DMS 273 treated with DMSO at 0.1 percent for 48 hours (cell line): Measurements from ENCODE around the gene AGK.

ENCODE experiments used
- DNase-seq: peaks from one replicate; lab custom pipeline; 2025; lab: John Stamatoyannopoulos, UW

AGK gene, protein sequence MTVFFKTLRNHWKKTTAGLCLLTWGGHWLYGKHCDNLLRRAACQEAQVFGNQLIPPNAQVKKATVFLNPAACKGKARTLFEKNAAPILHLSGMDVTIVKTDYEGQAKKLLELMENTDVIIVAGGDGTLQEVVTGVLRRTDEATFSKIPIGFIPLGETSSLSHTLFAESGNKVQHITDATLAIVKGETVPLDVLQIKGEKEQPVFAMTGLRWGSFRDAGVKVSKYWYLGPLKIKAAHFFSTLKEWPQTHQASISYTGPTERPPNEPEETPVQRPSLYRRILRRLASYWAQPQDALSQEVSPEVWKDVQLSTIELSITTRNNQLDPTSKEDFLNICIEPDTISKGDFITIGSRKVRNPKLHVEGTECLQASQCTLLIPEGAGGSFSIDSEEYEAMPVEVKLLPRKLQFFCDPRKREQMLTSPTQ

DNA sequence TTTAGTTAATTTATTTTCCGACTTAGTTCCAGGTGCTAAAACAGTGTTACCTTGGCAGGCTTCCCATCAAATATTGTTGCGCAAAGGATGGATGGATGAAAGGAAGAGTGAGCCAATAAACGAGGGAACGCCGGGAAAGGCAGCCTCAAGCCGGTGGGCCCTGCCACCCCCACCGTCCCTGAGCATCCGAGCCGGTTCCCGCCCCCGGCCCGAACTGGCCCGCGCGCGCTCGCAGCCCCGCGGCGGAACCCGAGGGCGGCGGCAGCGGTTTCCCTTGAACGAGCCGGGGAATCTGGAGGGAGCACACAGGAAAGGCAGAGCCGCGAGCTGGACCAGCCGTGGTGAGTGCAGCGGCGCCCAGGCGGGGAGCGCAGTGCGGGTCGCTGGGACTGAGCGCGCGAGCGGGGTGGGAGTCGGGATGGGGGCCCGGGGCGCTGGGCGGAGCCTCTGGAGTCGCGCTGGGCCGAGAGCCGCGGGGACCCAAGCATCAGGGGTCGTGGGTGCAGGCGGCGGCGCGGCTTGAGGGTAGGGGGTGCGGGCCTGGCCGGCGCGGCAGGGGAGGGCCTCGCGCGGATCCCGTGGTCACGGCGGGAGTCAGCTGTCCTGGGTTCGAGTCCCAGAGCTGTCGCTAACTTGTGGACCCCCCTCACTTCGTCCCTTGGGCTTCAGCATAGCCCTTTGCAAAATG is at the start of gene AGK:
TSS of gene AGK (plus strand) at position 317 of the 688 bp plus-strand sequence. CDS start 4,057 bp downstream, outside the sequence.
- peak; percentile 69 for DNase-seq

DNA sequence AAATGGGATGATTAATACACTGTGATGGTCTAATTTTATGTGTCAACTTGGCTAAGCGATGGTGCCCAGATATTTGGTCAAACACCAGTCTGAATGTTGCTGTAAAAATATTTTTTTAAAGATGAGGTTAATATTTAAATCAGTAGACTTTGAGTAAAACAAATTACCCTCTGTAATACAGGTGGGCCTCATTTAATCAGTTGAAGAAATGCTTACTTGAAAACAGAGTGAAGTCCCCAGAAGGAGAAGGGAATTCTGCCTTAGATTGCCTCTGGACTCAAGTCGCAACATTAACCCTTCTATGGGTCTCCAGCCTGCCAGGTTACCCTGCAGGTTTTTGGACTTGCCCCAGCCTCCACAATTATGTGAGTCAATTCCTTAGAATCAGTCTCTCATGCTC is 49.8 kb upstream of the AGK start:
- DNase-seq: no peak

DNA sequence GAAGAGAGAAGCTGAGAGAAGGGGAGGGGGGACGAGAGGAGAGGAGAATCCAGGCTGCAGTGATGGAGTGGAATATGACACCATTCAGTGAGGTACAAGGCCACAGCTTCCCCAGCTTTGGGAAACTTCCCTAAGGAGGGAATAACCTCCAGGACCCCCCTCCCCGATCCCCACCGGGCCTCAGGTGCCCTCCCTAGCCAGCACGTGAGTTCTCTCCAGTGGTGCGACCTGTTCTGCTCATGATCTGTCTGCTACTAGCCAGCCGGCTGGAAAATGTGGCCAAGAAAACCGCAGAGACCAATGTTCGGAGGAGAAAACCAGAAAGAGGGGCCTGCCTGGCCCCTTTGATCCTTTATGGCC is 39.9 kb upstream of the AGK start:
- DNase-seq: no peak

DNA sequence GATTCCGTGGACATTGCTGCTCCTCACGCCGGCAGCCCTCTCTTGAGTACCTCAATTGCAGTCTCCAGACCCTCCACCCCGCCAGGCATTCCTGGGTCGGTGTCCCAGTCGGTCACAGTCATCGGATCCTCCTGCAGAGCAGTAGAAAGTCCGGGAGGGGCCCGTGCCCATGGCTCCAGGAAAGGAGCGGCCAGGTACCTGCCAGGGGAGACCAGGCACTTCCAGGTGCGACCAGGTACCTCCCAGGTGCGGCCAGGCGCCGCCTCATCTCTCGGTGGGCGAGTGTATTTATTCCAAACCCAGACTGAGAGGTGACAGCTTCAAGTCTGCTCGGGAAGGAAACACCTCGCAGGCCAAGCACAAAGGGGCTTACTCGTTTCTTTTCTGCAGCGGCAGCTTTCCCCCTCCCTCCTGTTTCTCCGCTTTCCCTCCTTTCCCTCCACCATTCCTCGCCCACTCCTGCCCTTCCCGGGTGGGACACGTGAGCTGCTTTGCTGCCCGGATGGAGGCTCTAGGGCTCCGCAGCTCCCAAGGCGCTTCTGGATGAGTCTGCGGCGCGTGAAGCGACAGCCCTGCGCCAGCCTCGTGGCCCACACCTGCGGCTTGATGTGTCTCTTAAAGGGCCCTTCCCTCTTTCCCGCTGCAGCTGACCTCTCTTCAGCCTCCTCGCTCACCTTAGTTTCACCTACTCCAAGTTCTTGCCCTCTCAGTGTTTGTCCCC is 39.4 kb upstream of the AGK start:
- no peak for DNase-seq

DNA sequence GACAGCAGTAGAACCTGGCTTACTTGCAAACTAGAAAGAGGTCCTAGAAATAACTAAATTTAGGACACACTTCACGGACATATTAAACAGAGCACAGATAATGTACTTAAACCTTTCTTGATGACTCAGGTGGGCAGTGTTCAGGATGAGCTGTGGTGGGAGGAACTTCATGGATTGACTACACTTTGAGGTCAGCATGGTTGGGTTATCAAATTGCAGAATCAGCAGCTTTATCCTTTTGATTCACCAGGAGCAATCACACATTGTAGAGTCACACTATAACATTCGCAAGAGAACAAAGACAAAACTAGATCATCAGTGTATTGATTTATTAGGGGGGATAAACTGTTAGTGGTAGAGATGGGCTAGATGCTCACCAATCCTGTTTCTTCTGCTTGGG is 38.6 kb upstream of the AGK start:
- no peak for DNase-seq

DNA sequence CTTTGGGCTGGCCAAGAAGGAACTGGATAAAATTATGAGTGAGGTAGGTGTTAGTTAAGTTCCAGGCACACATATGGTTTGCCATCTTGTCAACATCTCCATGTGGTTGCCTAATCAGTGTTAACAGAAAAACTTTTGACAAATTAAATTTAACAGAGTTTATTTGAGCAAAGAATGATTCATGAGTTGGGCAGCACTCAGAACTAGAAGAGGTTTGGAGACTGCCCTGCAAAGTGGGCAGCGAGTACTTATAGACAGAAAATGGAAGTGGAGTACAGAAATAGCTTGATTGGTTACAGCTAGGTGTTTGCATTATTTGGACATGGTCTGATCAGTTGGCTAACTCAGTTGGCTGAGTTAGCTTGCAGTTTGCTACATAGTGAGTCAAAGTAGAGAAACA is 37.5 kb upstream of the AGK start:
- no peak for DNase-seq

DNA sequence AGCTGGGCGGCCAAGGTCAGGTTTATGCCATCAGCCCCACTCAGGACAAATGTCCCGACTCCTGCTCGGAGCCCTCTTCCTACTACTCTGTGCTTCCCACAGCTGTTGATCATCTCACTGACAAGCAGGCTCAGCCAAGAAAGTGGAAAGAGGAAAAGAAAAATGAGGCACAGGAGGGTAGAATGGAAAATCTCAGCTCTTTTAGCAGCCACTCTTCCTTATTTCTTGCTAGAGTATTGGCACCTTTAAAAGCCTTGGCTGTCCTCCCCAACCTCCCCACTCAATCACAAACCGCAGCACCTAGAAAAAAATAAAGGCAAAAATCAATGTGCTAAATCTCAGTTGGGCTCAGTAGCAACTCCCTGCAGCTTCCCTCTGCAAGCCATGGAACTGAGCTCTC is 35.3 kb upstream of the AGK start:
- DNase-seq: no peak

DNA sequence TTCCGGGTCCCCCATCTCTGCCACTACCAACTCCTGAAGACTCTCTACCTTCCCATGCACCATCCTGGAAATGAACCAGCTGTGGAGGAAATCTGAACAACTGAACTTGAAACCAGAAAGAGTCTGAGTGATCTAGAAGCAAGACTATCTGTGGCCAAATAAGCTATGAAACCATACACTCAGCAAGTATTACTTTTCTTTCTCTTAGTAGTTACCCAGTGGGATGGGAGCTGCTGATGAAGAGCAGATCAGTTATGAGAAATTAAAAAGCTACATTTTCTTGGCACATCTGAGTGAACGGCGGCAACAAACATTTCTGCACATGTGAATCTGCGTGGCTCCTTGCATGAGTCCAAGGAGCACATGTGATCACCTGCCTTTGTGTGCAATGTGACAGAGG is 31.6 kb upstream of the AGK start:
- no peak for DNase-seq

DNA sequence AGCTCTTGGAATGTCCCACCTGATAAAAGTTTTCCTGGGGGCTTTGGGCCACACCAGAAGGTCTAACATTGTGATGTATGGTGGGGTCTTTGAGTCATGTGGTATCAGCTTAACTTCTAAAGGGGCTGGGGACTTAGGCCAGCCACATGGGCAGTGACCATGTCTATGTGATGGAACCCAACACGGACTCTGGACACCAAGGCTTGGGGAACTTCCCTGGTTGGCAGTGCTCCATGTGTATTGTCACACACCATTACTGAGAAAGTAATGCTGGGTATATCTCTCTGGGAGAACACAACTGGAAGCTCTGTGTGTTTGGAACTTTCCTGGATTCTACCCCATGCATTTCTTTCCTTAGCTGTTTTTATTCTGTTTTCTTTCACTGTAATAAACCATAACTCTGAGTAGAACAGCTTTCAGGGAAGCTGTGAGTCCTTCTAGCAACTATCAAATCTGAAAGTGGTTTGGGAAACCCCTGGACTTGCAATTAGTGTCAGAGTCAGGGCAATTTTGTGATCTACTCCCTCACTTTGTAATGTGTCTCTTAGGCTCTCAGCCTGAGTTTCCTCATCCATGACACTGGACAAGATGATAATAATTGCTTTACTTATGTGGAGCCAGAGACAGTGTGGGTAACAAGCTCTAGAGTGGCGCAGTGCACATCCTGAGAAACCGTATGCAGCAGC is 28.4 kb upstream of the AGK start:
- DNase-seq: no peak

DNA sequence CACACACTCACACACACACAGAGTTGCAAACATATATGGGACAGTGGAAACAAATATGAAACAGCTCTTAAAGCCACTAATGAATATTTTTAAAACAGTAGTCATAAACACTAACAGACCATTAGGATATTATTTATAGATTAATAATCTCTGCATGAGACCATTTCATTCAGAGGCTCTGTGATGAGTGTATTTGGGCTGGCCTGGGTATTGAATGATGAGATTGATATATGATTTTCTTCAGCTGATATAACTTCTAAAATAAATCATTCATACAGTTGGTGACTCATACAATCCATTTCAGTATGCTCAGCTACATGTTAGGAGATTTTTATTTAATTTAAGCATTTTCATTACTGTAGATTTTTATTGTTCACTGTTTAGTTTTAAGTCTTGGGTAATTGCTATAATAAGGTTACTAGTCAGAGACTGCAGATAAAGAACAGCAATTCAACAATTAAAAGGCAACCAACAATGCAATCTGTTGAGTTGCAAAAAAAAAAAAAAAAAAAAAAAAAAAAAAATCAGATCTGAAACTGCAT is 25.2 kb upstream of the AGK start:
- no peak for DNase-seq

DNA sequence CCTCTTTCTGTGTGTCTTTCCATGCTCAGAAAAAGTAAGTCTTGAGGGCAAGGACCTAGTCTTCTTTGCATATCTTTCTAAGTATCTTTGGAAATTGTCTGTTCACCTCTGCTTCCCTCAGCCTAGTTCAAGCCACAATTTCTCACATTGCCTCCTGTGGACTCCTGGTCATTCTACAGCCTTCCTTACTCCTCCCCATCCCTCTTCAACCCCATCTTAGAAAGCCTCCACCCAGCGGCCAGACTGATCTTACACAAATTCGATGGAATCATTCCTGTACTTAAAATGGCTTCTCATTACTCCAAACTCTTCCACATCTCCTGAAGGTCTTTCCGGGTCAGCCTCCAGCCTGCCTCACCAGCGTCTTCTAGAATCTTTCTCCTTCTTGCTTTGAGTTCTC is 24.1 kb upstream of the AGK start:
- no peak for DNase-seq

DNA sequence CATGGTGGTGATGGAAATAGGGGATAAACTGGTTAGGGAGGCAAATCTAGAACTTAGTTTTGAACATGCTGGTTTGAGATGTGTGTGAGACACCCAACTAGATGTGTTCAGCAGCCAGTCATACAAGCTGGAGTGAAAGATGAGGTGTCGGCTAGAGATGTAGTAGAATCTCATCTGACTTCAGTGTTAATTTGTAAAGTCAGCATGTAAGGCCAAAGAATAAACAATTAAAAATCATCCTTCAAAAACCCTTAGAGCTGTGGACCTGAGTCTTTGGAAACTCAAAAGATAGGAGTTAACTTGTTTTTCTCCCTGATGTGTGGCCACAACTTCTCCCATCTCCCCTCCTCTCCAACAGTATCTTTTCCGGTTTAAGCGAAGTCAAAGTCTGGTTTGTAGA is 22.8 kb upstream of the AGK start:
- no peak for DNase-seq

DNA sequence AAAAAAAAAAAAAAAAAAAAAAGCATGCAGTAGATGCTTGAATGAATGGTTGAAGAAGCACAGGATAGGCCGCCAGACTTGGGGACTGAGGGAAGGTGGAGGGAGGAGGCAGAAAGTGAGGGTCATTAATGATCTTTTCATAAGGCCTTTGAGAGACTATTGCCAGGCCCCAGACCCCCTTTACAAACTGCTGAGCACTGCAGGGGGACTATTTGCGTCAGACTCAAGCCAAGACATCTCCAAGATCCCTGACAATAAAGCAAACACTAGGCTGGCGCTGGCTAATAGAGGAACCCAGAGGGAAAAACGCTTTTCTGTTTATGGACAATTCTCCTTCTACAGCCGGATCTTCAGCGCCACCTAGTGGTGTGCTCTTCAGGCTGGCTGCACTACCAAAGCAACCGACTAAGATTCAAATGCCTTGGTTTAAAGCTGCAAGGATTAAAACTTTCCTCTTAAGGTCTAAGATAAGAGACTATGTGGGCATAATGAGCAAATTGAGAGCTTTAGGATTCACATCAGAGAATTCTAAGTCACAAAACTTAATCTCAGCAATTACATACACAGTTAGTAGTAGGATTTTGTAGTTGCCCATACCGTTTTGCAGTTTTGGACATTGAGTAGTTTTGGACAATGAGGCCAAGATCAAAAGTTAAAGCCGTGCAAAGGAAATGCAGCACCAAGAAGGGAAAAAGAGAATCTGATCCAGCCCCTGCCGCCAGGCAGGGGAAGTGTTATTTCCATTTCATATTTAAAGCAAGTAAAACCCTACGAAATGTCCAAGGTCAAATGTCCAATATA is 17.9 kb upstream of the AGK start:
- DNase-seq: peak; percentile 59

DNA sequence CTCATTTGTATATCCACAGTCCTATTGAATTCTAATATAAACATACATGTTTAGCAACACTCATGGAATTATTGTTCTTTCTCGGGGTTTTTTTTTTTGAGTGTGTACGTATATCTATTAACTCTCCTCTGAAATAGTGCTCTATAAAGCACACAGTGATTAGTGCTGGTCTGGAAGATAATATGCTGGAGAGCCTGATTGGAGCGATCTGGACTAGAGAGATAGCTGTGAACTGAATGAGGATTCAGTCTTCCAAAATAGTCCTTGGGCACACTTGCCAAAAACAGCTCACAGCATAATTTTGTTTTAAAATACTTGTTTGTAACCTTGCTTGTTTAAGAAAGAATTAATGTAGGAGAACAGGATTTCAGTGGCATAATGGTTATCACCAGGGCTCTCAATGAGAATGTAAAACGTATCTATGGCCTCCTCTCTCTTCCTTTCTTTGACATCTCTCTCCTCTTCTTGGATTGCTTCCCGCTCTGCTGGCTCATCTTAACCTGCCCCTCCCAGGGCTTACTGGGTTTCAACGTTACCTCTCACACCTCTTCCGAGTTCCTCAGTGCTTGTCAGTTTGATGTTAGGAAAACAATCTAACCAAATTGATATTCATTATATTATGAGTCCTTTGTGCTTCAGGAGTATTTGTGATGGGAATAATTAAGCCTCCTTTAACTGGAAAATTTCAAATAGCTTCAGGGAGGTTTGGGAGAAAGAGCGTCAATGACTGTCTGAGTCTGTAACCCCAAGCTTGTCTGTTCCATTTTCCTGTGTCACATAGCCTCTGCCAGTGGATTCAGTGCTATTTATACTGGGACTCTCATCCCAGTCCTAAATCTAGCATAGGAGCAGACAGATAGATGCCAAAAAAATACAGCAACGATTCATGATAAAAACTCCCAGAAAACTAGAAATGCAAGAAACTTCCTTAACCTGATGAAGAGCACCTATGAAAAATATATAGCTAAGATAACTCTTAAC is 16.2 kb upstream of the AGK start:
- DNase-seq: no peak

DNA sequence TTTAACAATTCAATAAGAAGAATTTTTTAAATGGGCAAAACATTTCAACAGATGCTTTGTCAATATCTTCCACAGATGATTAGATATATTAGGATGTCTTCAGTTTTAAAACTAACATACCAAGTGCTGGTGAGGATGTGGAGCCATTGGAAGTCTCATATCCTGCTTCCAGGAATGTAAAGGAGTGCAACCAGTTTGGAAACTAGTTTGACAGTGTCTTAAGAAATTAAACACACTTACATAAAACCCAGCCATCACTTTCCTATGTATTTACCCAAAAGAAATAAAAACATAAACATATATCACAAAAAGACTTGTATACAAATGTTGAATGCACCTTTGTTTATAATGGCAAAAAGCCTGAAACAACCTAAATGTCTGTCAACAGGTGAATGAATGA is 13.3 kb upstream of the AGK start:
- DNase-seq: no peak

DNA sequence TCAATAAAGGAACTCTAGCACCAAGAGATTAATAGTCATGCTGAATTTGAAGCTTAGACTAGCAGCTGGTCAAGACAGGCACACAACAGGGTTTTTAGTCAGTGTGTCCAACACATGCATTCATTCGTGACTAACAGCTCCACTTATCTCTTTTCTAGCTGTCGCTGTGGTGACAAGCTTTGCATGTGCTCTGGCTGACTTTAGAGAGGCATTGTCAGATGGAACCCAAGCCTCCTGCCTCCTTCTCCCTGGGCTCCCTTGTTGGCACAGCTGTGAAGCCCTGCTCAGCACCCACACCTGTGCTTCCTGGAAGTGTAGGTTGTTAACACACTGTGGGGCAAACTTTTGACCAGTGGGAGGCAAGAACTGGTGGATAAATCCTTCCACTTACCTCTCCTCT is 9.8 kb upstream of the AGK start:
- no peak for DNase-seq

DNA sequence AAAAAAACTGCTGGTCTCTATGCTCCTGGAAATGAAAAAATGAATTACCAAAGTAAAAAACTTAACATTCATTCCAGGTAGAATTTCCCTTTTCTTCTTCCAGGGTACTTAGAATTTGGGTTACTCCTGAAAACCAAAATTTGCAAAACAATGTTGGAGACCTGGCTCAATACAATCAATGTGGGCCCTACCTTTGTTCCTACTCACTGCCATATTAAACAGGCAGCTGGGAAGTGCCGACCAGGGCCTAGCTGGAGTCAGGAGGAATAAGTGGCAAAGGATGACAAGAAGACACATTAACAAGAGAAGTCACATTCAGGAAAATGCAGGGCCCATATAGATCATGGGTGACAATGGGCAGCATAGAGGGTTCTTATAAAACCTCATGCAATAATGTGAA is 6.4 kb upstream of the AGK start:
- DNase-seq: no peak

DNA sequence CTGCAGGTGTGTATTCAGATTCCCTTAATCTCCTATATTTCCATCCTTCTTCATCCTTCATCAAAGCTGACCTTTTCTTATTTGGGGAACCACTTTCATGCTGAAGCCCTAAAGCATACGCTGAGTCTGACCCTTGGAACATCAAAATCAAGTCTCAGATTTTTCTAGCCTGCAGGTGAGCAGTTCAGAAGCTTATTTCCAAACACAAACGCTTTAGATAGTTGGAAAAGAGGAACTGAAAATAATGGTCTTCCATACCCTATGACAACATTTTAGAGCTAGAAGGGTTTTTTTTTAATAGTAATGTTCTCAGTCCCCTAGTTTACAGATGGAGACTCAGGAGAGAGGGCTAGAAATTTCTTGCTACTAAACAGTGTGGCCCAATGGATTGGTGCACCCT is 1.6 kb upstream of the AGK start:
- no peak for DNase-seq

DNA sequence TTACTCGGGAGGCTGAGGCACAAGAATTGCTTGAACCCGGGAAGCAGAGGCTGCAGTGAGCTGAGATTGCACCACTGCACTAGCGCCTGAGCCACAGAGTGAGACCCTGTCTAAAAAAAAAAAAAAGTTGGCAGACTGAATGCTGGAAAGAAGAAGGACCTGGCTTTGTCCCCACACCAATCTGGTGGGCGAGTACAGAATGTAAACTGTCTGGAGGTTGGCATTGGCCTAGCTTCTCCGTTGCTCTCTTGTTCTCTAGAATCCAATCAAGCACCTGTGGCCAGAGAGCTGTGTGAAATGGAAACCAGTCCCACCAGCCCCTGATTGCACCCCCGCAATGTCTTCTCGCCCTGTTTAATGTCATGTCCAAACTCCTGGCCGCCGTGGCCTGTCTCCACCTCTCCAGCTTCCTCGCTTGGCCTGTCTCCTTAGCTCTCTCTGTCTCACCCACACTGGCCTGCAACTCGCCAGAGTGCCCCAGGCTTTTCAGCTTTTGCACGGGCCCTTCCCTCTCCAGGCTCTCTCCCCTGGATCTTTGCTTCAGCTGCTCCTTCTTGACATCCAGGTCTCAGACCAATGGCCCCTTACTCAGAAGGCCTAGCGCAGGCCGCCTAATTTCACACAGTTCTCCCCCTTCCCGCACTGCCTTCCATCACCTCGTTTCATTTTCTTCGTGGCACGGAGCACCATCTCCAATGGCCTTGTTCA is 670 bp upstream of the AGK start:
- DNase-seq: no peak

DNA sequence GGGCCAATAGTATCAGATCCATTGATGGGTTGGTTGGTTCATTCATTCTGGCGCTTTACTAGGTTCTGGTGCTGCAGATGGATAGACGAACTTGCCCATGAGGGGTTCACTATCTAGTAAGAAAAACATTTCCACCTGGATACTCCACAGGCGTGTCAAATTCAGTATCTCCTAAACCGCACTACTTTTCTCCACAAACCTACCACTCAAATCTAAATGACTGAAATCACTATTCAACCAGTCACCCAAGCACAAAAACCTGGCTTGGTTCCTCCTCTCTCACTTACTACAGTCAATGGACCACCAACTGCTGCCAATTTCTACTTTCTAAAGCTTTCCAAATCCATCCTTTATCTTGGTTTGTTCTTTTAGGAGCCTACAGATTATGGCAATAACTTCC is 572 bp downstream of the AGK start:
- DNase-seq: no peak
